Esophagus squamous epithelium (tissue), 5 donors: Measurements from ENCODE around the gene MAP3K5. TPM values are rescaled to one million over a fixed set of nuclear protein-coding genes. Genes with fewer than 3 reads are reported as not detected.

Experiments
- DNase-seq: peaks from one replicate; lab custom pipeline; 2025; lab: John Stamatoyannopoulos, UW
- H3K27ac ChIP-seq, 4 donors: fragments of 200-600 bp; sonication (generic); one replicate each; pipeline ENCODE4 v1.5.1; 2016 to 2019; ENCODE audit warnings: mild to moderate bottlenecking in 1 of 4
- H3K27me3 ChIP-seq, 4 donors: fragments of 200-600 bp; sonication (generic); 1 replicate in 3 of 4; 2 replicates in 1 of 4; pipeline versions ENCODE4 v1.5.1 to v1.6.0; 2017 to 2021; ENCODE audit warnings: antibody characterized with exemption in 1 of 4
- H3K36me3 ChIP-seq, 3 donors: fragments of 200-600 bp; sonication (generic); one replicate each; pipeline ENCODE4 v1.5.1; 2016 to 2019
- H3K4me1 ChIP-seq, 3 donors: fragments of 200-600 bp; sonication (generic); one replicate each; pipeline ENCODE4 v1.5.1; 2017 to 2019
- H3K4me3 ChIP-seq, 4 donors: fragments of 200-600 bp; sonication (generic); 1 replicate in 3 of 4; 2 replicates in 1 of 4; pipeline ENCODE4 v1.5.1; 2016 to 2019; ENCODE audit warnings: mild to moderate bottlenecking in 2 of 4, moderate library complexity in 1 of 4
- H3K9me3 ChIP-seq, 3 donors: fragments of 200-600 bp; sonication (generic); one replicate each; pipeline ENCODE4 v1.5.1; 2016 to 2019
- POLR2A ChIP-seq, 4 donors: fragments of 450-650 bp; IDR thresholded peaks; one replicate each; pipeline ENCODE4 v1.6.1; 2017; ENCODE audit warnings: antibody characterized with exemption in 4 of 4, mild to moderate bottlenecking in 4 of 4, moderate library complexity in 3 of 4
- WGBS, 2 donors: methylation state at CpG; one replicate each; pipeline ENCODE4 v1.1.5; 2018; 5-methylcytosine and 5-hydroxymethylcytosine counted together
- intact Hi-C: fragments of 100-400 bp; cut with DNase I; formaldehyde crosslinking; loops from one replicate; pipeline ENCODE4 v1.15.0; 2022
- total RNA-seq, 4 donors: library from RNA; depleted of rRNA; stranded (reverse); fragments of >200 nt; gene quantifications; one replicate each; pipeline ENCODE4 v1.1.0, GENCODE V29; 2016
- TF ChIP-seq, protein P1 (sequence below), 6 experiments: fragments of 450-650 bp in 4 of 6; fragments of 200-600 bp in 2 of 6; sonication (generic) in 2 of 6; IDR thresholded peaks; one replicate each; pipeline ENCODE4 v1.5.1; 2016 to 2019; ENCODE audit warnings: antibody characterized with exemption in 6 of 6, mild to moderate bottlenecking in 4 of 6, moderate library complexity in 4 of 6
- donor health status: DM: yes; HTN: yes; CAD: no.

Gene MAP3K5
- total RNA-seq, 4 donors from 2014 or later = 9.2 to 22.9 (median 20.9) TPM

DNA sequence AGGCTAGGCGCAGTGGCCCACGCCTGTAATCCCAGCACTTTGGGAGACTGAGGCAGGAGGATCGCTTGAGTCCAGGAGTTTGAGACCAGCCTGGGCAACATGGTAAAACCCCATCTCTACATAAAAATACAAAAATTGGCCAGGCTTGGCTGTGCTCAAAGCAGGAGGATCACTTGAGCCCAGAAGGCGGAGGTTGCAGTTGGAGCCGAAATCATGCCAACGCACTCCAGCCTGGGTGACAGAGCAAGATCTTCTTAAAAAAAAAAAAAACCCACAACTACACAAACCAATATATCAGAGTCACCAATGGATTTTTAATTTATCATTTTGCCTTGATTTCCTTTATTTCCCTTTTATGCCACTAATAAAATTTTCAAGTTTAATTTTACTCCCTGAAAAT is 9.3 kb downstream of the MAP3K5 start:
- intact Hi-C loops = no loop called here
- no peaks in the 10 kb centered on the region for H3K27me3 ChIP-seq
- WGBS, 2 donors = 74 to 79% methylated on average over 6 of the region's 6 CpGs
- H3K4me3 ChIP-seq = no peak overlapping the region
- peaks cover 32 to 85% (median 57%) of the 10 kb centered on the region in 3 donors for H3K4me1 ChIP-seq
- peak overlapping the region in 3 of 4 donors; percentile 64 to 79 (median 77) for H3K27ac ChIP-seq
- no peaks in the 10 kb centered on the region for H3K36me3 ChIP-seq
- DNase-seq = no peak
- H3K9me3 ChIP-seq = no peaks in the 10 kb centered on the region
- no peak for TF ChIP-seq POLR2A (IDR thresholded peaks at IDR 0.05)
- TF ChIP-seq, protein P1, sequence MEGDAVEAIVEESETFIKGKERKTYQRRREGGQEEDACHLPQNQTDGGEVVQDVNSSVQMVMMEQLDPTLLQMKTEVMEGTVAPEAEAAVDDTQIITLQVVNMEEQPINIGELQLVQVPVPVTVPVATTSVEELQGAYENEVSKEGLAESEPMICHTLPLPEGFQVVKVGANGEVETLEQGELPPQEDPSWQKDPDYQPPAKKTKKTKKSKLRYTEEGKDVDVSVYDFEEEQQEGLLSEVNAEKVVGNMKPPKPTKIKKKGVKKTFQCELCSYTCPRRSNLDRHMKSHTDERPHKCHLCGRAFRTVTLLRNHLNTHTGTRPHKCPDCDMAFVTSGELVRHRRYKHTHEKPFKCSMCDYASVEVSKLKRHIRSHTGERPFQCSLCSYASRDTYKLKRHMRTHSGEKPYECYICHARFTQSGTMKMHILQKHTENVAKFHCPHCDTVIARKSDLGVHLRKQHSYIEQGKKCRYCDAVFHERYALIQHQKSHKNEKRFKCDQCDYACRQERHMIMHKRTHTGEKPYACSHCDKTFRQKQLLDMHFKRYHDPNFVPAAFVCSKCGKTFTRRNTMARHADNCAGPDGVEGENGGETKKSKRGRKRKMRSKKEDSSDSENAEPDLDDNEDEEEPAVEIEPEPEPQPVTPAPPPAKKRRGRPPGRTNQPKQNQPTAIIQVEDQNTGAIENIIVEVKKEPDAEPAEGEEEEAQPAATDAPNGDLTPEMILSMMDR (IDR thresholded peaks at IDR 0.05) = no peak

DNA sequence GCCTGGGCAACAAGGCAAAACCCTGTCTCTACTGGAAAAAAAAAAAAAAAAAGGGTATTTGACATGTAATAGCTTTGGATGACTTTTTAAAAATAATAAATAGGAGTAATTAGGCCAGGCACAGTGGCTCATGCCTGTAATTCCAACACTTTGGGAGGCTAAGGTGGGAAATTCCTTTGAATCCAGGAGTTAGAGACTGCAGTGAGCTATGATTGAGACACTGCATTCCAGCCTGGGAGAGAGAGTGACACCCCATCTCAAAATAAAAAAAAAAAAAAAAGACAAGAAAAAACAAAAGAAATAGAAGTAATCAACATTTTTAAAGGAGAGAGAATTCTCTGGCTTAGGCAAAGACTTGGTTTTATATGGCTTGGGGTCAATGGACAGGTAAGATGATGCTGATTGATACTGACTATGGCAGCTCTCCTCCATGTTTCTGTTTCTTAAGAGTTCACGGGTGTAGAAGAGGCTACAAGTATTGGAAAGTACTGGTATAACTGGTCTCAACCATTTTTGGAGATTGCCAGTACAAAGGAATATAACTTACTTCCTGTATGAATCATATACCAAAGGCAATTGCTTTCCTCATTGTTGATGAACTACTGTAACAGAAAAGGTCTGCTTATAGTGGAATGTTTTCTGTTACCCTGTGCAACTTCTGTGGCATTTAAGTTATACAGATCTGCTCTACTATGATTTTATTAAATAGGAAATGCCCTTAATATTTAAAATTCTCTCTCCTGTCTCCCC is 10.1 kb downstream of the MAP3K5 start:
- Histone ChIP-seq H3K27me3 (no peaks in the 10 kb centered on the region), H3K9me3 (no peaks in the 10 kb centered on the region), H3K4me1 (peaks cover 32 to 78% (median 50%) of the 10 kb centered on the region in 3 donors), H3K4me3 (no peak overlapping the region), H3K27ac (peak overlapping the region in 3 of 4 donors; percentile 64 to 79 (median 77)), H3K36me3 (no peaks in the 10 kb centered on the region)
- TF ChIP-seq, protein P1 (IDR thresholded peaks at IDR 0.05) = no peak
- TF ChIP-seq POLR2A (IDR thresholded peaks at IDR 0.05) = no peak
- WGBS, 2 donors = 19 to 44% methylated on average over 1 of the region's 1 CpG
- intact Hi-C loops = no loop called here
- DNase-seq = no peak

DNA sequence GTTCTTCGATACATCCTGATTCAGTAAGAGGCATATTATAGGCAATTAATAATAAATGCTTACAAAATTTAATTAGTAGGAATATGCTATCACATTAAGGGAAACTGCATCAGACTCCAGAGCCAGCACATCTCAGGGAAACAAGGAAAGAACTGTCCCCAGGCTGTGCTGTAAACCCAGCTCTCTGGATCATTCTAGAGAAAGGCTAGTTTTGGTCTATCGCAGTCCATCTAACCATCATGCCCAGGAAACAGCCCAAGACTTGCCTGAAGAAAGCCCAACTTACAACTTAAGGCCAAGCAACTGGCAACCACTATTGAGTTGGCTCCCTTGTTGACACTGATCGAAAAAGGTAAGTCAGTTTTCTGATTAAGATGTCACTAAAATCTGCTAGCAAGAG is 11.3 kb downstream of the MAP3K5 start:
- 92 to 98% methylated on average over 3 of the region's 3 CpGs for WGBS, 2 donors
- Histone ChIP-seq H3K4me3 (no peak overlapping the region), H3K9me3 (no peaks in the 10 kb centered on the region), H3K4me1 (peaks cover 29 to 70% (median 41%) of the 10 kb centered on the region in 3 donors), H3K27ac (no peak overlapping the region), H3K36me3 (no peaks in the 10 kb centered on the region), H3K27me3 (no peaks in the 10 kb centered on the region)
- intact Hi-C loops = no loop called here
- no peak for DNase-seq
- TF ChIP-seq, protein P1 (IDR thresholded peaks at IDR 0.05) = no peak
- TF ChIP-seq POLR2A (IDR thresholded peaks at IDR 0.05) = no peak

DNA sequence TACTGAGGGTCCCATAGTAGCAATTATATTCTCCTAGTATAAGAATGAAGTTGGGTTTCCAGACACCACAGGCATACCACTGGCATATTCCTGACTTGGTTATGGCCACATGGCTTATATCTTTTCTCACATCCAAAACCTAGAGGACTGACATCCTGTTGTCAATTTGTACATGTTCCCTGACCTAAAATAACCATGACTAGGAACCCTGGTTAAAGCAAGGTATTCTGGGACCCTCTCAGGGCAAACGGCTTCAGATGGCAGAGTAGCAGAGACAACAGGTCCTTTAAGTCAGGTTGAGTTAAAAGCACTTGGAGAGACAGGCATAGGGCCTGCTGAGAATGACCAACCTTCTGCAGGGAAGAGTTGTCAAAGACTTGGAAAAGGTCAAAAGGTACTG is 12.6 kb downstream of the MAP3K5 start:
- no peak for DNase-seq
- WGBS, 2 donors = 60 to 67% methylated on average over 1 of the region's 1 CpG
- Histone ChIP-seq H3K4me3 (no peak overlapping the region), H3K27ac (no peak overlapping the region), H3K4me1 (peaks cover 21 to 67% (median 35%) of the 10 kb centered on the region in 3 donors), H3K36me3 (no peaks in the 10 kb centered on the region), H3K9me3 (no peaks in the 10 kb centered on the region), H3K27me3 (no peaks in the 10 kb centered on the region)
- intact Hi-C loops = no loop called here
- TF ChIP-seq, protein P1 (IDR thresholded peaks at IDR 0.05) = no peak
- no peak for TF ChIP-seq POLR2A (IDR thresholded peaks at IDR 0.05)

DNA sequence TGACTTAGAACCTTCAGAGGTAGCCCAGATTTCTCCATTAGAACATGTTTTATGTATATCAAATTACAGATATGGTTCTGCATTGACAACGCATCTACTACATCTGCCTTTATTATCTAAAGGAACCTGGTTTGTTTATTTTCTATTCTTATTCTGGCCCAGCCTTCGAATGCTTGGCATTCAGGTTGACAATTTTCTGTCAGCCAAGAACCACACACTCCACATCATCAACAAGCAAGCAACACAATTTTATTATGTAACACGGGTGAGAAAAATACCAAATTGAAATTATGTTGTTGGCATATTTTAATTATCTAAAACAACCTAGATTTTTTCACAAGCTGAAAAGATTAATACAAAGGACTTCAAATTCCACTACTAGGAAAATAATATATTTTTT is 14.6 kb downstream of the MAP3K5 start:
- DNase-seq = no peak
- WGBS, 2 donors = 79 to 83% methylated on average over 3 of the region's 3 CpGs
- Histone ChIP-seq H3K27me3 (no peaks in the 10 kb centered on the region), H3K27ac (no peak overlapping the region), H3K4me1 (peaks cover 7 to 67% (median 36%) of the 10 kb centered on the region in 3 donors), H3K9me3 (no peaks in the 10 kb centered on the region), H3K4me3 (no peak overlapping the region), H3K36me3 (no peaks in the 10 kb centered on the region)
- intact Hi-C loops = no loop called here
- TF ChIP-seq, protein P1 (IDR thresholded peaks at IDR 0.05) = no peak
- TF ChIP-seq POLR2A (IDR thresholded peaks at IDR 0.05) = no peak
